ENCODE data around the gene MFSD1.
A peak's percentile ranks its signal among the peaks of the same experiment; 100 is the strongest.

DNA sequence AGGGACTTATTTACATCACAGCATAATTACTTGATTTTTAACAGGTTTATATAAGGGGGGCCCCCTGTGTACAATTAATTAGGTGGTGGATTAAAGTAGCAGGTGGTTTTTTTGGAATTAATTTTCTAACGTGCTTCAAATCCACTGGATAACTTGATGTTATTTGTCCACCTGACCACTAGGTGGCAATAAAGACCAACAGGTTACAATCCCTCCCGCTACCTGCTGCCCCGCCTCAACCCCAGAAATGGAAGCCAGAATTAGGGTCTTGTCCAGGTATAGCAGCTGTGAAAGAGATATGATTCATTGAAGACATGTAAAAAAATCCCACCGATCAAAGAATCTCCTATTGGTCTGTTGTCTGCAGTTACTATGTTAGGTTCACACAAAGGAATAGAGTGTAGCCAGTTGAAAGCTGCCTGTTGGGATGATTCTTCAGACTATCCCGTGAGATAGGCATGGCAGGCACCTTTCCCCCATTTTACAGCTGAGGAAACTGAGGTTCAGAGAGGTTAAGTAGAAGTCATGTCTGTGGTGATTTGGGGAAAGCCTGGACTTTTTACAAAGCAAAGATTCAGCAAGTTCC is 44.0 kb downstream of the MFSD1 start:
- TF ChIP-seq, protein P1, sequence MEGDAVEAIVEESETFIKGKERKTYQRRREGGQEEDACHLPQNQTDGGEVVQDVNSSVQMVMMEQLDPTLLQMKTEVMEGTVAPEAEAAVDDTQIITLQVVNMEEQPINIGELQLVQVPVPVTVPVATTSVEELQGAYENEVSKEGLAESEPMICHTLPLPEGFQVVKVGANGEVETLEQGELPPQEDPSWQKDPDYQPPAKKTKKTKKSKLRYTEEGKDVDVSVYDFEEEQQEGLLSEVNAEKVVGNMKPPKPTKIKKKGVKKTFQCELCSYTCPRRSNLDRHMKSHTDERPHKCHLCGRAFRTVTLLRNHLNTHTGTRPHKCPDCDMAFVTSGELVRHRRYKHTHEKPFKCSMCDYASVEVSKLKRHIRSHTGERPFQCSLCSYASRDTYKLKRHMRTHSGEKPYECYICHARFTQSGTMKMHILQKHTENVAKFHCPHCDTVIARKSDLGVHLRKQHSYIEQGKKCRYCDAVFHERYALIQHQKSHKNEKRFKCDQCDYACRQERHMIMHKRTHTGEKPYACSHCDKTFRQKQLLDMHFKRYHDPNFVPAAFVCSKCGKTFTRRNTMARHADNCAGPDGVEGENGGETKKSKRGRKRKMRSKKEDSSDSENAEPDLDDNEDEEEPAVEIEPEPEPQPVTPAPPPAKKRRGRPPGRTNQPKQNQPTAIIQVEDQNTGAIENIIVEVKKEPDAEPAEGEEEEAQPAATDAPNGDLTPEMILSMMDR (CRISPR knock-in tag; IDR thresholded peaks at IDR 0.05), result peak; percentile 77
- no peak for TF ChIP-seq ZSCAN20 (CRISPR knock-in tag; IDR thresholded peaks at IDR 0.05; ENCODE audit: borderline replicate concordance)
- TF ChIP-seq, protein P2, sequence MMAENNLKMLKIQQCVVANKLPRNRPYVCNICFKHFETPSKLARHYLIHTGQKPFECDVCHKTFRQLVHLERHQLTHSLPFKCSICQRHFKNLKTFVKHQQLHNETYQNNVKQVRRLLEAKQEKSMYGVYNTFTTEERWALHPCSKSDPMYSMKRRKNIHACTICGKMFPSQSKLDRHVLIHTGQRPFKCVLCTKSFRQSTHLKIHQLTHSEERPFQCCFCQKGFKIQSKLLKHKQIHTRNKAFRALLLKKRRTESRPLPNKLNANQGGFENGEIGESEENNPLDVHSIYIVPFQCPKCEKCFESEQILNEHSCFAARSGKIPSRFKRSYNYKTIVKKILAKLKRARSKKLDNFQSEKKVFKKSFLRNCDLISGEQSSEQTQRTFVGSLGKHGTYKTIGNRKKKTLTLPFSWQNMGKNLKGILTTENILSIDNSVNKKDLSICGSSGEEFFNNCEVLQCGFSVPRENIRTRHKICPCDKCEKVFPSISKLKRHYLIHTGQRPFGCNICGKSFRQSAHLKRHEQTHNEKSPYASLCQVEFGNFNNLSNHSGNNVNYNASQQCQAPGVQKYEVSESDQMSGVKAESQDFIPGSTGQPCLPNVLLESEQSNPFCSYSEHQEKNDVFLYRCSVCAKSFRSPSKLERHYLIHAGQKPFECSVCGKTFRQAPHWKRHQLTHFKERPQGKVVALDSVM (CRISPR knock-in tag; IDR thresholded peaks at IDR 0.05), result no peak
- TF ChIP-seq SPEN (CRISPR knock-in tag; IDR thresholded peaks at IDR 0.05; ENCODE audit: low read depth), result no peak
- no peak for TF ChIP-seq TCF7L2 (IDR thresholded peaks at IDR 0.05; ENCODE audit: low read depth, low read length)
- no peak for TF ChIP-seq MYC (CRISPR knock-in tag; IDR thresholded peaks at IDR 0.05; ENCODE audit: borderline replicate concordance)
- no peak for TF ChIP-seq SIX1 (CRISPR knock-in tag; IDR thresholded peaks at IDR 0.05; ENCODE audit: borderline replicate concordance)

Data from HepG2 (cell line).